HG02759 (cell line): ENCODE data around the gene MACROH2A2.

Experiments used
- ATAC-seq: cut with Tn5 transposase; IDR thresholded peaks from one replicate; pipeline ENCODE4 v1.9.1; 2021; ENCODE audit warnings: mild to moderate bottlenecking, moderate library complexity; ENCODE audit not compliant: unreplicated experiment

The MACROH2A2 gene

GRCh38 chr10:70125918-70126552 lies 73.4 kb downstream of the MACROH2A2 start:
- peak; percentile 44 for ATAC-seq

- ATAC-seq: no peak
These were observed 74.2 kb downstream of the MACROH2A2 start for GRCh38 chr10:70126700-70127395.

GRCh38 chr10:70130878-70131559 lies 78.4 kb downstream of the MACROH2A2 start:
- no peak for ATAC-seq

GRCh38 chr10:70131560-70131937 lies 78.9 kb downstream of the MACROH2A2 start:
- ATAC-seq: no peak

GRCh38 chr10:70132098-70133029 lies 79.7 kb downstream of the MACROH2A2 start, which contains the start of gene AIFM2:
TSS of gene AIFM2 (minus strand) at chr10:70132825. CDS start at chr10:70124084, 8,741 bp downstream.
- peak; percentile 86 for ATAC-seq

GRCh38 chr10:70135046-70135445 lies 82.4 kb downstream of the MACROH2A2 start:
- ATAC-seq: no peak

GRCh38 chr10:70135684-70136083 lies 83.0 kb downstream of the MACROH2A2 start:
- ATAC-seq: no peak

- no peak for ATAC-seq
These were observed 84.5 kb downstream of the MACROH2A2 start for GRCh38 chr10:70137135-70137534.

GRCh38 chr10:70137927-70138883 lies 85.6 kb downstream of the MACROH2A2 start:
- no peak for ATAC-seq

GRCh38 chr10:70139151-70139996 lies 86.7 kb downstream of the MACROH2A2 start:
- no peak for ATAC-seq

- no peak for ATAC-seq
These were observed 87.3 kb downstream of the MACROH2A2 start for GRCh38 chr10:70139997-70140250.

GRCh38 chr10:70140297-70140696 lies 87.7 kb downstream of the MACROH2A2 start:
- ATAC-seq: no peak

GRCh38 chr10:70142555-70142954 lies 89.9 kb downstream of the MACROH2A2 start:
- no peak for ATAC-seq

GRCh38 chr10:70144372-70145110 lies 91.9 kb downstream of the MACROH2A2 start:
- ATAC-seq: no peak

- no peak for ATAC-seq
These were observed 92.6 kb downstream of the MACROH2A2 start for GRCh38 chr10:70145166-70145665.

- peak; percentile 60 for ATAC-seq
These were observed 93.2 kb downstream of the MACROH2A2 start for GRCh38 chr10:70145666-70146488.

GRCh38 chr10:70146489-70147258 lies 94.0 kb downstream of the MACROH2A2 start, which contains the start of gene TYSND1:
TSS of gene TYSND1 (minus strand) at chr10:70146700. CDS start at chr10:70146586, 114 bp downstream.
- peak; percentile 92 for ATAC-seq
